ENCODE measurements around the gene TOM1L1.

The TOM1L1 gene

DNA sequence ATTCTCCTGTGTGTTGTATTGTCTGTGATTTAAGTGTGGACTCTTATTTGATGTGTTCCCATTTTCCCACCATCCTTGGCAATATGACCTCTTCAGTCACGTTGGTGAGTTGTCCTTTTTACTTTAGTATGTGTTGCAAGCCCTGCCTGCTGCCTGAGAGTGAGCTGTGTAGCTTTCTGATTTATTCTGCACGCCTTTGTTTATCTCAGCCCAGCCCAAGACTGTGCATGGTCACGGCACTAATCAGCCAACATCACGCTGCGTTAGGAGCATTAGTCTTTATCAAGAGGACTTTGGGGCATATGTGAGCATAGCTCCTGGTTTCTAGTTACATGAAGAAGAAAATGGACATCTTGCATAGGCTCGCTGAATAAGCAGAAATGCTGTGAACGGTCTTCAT, 6.0 kb downstream of the TOM1L1 start:
- no peak overlapping the region for H3K4me3 Mint-ChIP-seq
- TF ChIP-seq CTCF (IDR thresholded peaks at IDR 0.05; ENCODE audit: unreplicated experiment in 3 of 3), result no peak
- no peaks in the 10 kb centered on the region for H3K27me3 Mint-ChIP-seq (ENCODE audit: low read depth)

DNA sequence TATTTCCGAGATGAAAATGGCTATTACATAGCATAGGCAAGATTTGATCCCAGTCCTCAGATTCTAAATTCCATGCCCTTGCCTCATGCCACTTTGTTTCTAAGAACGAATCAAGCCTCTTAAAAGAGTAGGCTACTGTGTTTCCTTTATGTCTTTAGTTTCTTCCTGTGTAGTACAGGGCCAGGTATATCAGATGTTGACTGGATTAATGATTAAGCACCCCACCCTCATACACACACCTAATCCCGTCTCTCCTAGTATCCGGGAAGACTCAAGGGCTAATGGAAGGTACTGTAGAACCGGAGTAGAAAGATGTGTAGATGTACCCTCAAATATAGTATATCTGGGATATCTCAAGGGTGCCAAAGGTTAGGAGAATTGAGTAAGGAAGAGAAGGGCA, 6.7 kb downstream of the TOM1L1 start:
- no peaks in the 10 kb centered on the region for H3K27me3 Mint-ChIP-seq (ENCODE audit: low read depth)
- H3K36me3 Mint-ChIP-seq (ENCODE audit: low read depth), result peaks cover 21% of the 10 kb centered on the region
- H3K4me1 Mint-ChIP-seq, result peaks cover 15% of the 10 kb centered on the region
- no peaks in the 10 kb centered on the region for H3K9me3 Mint-ChIP-seq
- no peak overlapping the region for H3K27ac Mint-ChIP-seq
- H3K4me3 Mint-ChIP-seq, result no peak overlapping the region
- TF ChIP-seq CTCF (IDR thresholded peaks at IDR 0.05; ENCODE audit: unreplicated experiment in 3 of 3), result no peak

More for the DNA sequence above, 6.0 kb downstream of the TOM1L1 start:
- H3K36me3 Mint-ChIP-seq (ENCODE audit: low read depth), result peaks cover 21% of the 10 kb centered on the region
- H3K9me3 Mint-ChIP-seq, result no peaks in the 10 kb centered on the region
- peaks cover 19% of the 10 kb centered on the region for H3K4me1 Mint-ChIP-seq
- no peak overlapping the region for H3K27ac Mint-ChIP-seq

GRCh38 chr17:54909766-54910165, 9.1 kb downstream of the TOM1L1 start:
- no peaks in the 10 kb centered on the region for H3K27me3 Mint-ChIP-seq (ENCODE audit: low read depth)
- H3K27ac Mint-ChIP-seq, result no peak overlapping the region
- H3K4me1 Mint-ChIP-seq, result peaks cover 15% of the 10 kb centered on the region
- TF ChIP-seq CTCF (IDR thresholded peaks at IDR 0.05; ENCODE audit: unreplicated experiment in 3 of 3), result no peak
- H3K9me3 Mint-ChIP-seq, result no peaks in the 10 kb centered on the region
- peaks cover 37% of the 10 kb centered on the region for H3K36me3 Mint-ChIP-seq (ENCODE audit: low read depth)
- H3K4me3 Mint-ChIP-seq, result no peak overlapping the region

GRCh38 chr17:54916721-54917120, 16.1 kb downstream of the TOM1L1 start:
- H3K9me3 Mint-ChIP-seq, result peaks cover 18% of the 10 kb centered on the region
- no peak overlapping the region for H3K4me3 Mint-ChIP-seq
- H3K27me3 Mint-ChIP-seq (ENCODE audit: low read depth), result peaks cover 3% of the 10 kb centered on the region
- no peak for TF ChIP-seq CTCF (IDR thresholded peaks at IDR 0.05; ENCODE audit: unreplicated experiment in 3 of 3)
- H3K27ac Mint-ChIP-seq, result no peak overlapping the region
- peaks cover 6% of the 10 kb centered on the region for H3K4me1 Mint-ChIP-seq
- H3K36me3 Mint-ChIP-seq (ENCODE audit: low read depth), result peaks cover 57% of the 10 kb centered on the region

DNA sequence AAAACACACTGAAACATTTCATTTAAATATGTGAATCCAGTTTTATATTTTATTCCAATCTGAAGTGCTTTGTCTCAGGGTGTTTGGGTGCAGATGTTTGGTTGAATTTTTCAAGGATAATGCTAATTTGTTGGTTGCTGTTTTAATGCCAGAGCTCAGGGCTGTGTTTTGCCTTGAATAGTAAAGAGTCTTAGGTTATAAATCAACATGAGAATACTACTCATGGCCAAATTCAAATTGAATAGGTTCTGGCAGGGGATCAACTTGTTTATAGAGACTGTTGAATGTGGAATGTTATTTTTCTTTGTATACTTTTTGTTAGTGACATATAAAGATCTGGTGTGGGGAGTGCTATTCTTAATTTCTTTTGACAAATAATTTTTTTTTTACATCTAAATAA, 18.8 kb downstream of the TOM1L1 start:
- H3K36me3 Mint-ChIP-seq (ENCODE audit: low read depth), result peaks cover 52% of the 10 kb centered on the region
- no peak overlapping the region for H3K27ac Mint-ChIP-seq
- H3K9me3 Mint-ChIP-seq, result peaks cover 18% of the 10 kb centered on the region
- H3K4me1 Mint-ChIP-seq, result peaks cover 6% of the 10 kb centered on the region
- TF ChIP-seq CTCF (IDR thresholded peaks at IDR 0.05; ENCODE audit: unreplicated experiment in 3 of 3), result no peak
- H3K4me3 Mint-ChIP-seq, result no peak overlapping the region
- H3K27me3 Mint-ChIP-seq (ENCODE audit: low read depth), result peaks cover 3% of the 10 kb centered on the region

DNA sequence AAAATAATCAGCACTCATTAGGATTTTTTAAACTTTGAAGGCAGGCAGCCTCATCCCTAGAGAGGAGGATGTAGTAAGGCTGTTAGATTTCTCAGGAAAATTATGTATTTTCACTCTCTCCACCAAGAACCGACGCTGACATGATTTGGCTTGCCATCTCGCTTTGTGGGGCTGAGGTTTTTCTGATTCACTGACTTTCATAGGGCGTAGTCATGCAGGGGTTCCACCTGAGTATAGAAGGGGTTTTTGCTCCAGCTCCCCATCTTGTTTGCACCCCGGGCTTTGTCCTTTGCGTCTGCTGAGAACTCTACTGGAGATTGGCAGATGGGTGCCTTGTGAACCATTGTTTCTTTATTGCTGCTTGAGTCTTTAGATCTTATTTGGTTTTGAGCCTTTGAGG, 20.2 kb downstream of the TOM1L1 start:
- Mint-ChIP-seq H3K4me1 (peaks cover 6% of the 10 kb centered on the region), H3K27me3 (ENCODE audit: low read depth) (peaks cover 3% of the 10 kb centered on the region), H3K36me3 (ENCODE audit: low read depth) (peaks cover 46% of the 10 kb centered on the region), H3K27ac (no peak overlapping the region), H3K4me3 (no peak overlapping the region), H3K9me3 (peaks cover 18% of the 10 kb centered on the region)
- TF ChIP-seq CTCF (IDR thresholded peaks at IDR 0.05; ENCODE audit: unreplicated experiment in 3 of 3), result no peak
